A549 (cell line): ENCODE results near the gene RNF141.

Source experiments
- BCL3 ChIP-seq: fragments of >200 bp; sonication (Bioruptor Twin); formaldehyde crosslinking; IDR thresholded peaks from 3 replicates; pipeline ENCODE4 v1.6.1; 2016
- EP300 ChIP-seq, 2 experiments: fragments of >200 bp; sonication (Bioruptor Twin); formaldehyde crosslinking; IDR thresholded peaks; 2 replicates in 1 of 2; 3 replicates in 1 of 2; pipeline ENCODE4 v1.6.1; 2016 to 2017
- FOXS1 ChIP-seq: fragments of 250-450 bp; sonication (Bioruptor Pico); IDR thresholded peaks from 2 replicates; pipeline ENCODE4 v1.5.0; 2020; ENCODE audit warnings: mild to moderate bottlenecking, moderate library complexity
- MAFK ChIP-seq: fragments of 450-650 bp; IDR thresholded peaks from 2 replicates; pipeline ENCODE4 v1.6.1; 2014; ENCODE audit not compliant: partially characterized antibody
- MAX ChIP-seq: IDR thresholded peaks from 2 replicates; pipeline ENCODE4 v1.6.1; 2012
- MAZ ChIP-seq: fragments of 150-350 bp; IDR thresholded peaks from 2 replicates; pipeline ENCODE4 v1.6.1; 2014; ENCODE audit warnings: antibody characterized with exemption, low read depth, low read length, borderline replicate concordance
- NPAS2 ChIP-seq: fragments of 250-450 bp; sonication (Bioruptor Pico); IDR thresholded peaks from 2 replicates; pipeline ENCODE4 v1.8.0; 2022; ENCODE audit warnings: mild to moderate bottlenecking, moderate library complexity, borderline replicate concordance
- NR3C1 ChIP-seq: fragments of >200 bp; sonication (Bioruptor Twin); formaldehyde crosslinking; IDR thresholded peaks from 3 replicates; pipeline ENCODE4 v1.6.1; 2017
- POLR2A ChIP-seq: IDR thresholded peaks from 2 replicates; pipeline ENCODE4 v1.6.1; 2012; ENCODE audit warnings: mild to moderate bottlenecking, low read length
- SMC3 ChIP-seq: fragments of >200 bp; sonication (Bioruptor Twin); formaldehyde crosslinking; IDR thresholded peaks from 3 replicates; pipeline ENCODE4 v1.6.1; 2018; ENCODE audit warnings: inconsistent platforms
- TP53 ChIP-seq: fragments of 250-450 bp; sonication (Bioruptor Pico); IDR thresholded peaks from 2 replicates; pipeline ENCODE4 v1.5.0; 2021; ENCODE audit warnings: mild to moderate bottlenecking, moderate library complexity
- TF ChIP-seq, protein P1 (sequence below): fragments of 200-600 bp; sonication (generic); IDR thresholded peaks from 2 replicates; pipeline ENCODE4 v1.6.1; 2016; ENCODE audit warnings: antibody characterized with exemption, mild to moderate bottlenecking, moderate library complexity
- TF ChIP-seq, protein P2 (sequence below): fragments of >200 bp; sonication (Bioruptor Twin); formaldehyde crosslinking; IDR thresholded peaks from 3 replicates; pipeline ENCODE4 v1.5.1; 2016

GRCh38 chr11:10477690-10478046 is 63.3 kb downstream of the RNF141 start:
- no peak for TF ChIP-seq MAZ
- TF ChIP-seq, protein P1, sequence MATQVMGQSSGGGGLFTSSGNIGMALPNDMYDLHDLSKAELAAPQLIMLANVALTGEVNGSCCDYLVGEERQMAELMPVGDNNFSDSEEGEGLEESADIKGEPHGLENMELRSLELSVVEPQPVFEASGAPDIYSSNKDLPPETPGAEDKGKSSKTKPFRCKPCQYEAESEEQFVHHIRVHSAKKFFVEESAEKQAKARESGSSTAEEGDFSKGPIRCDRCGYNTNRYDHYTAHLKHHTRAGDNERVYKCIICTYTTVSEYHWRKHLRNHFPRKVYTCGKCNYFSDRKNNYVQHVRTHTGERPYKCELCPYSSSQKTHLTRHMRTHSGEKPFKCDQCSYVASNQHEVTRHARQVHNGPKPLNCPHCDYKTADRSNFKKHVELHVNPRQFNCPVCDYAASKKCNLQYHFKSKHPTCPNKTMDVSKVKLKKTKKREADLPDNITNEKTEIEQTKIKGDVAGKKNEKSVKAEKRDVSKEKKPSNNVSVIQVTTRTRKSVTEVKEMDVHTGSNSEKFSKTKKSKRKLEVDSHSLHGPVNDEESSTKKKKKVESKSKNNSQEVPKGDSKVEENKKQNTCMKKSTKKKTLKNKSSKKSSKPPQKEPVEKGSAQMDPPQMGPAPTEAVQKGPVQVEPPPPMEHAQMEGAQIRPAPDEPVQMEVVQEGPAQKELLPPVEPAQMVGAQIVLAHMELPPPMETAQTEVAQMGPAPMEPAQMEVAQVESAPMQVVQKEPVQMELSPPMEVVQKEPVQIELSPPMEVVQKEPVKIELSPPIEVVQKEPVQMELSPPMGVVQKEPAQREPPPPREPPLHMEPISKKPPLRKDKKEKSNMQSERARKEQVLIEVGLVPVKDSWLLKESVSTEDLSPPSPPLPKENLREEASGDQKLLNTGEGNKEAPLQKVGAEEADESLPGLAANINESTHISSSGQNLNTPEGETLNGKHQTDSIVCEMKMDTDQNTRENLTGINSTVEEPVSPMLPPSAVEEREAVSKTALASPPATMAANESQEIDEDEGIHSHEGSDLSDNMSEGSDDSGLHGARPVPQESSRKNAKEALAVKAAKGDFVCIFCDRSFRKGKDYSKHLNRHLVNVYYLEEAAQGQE = no peak
- no peak for TF ChIP-seq NR3C1
- TF ChIP-seq POLR2A = no peak
- TF ChIP-seq, protein P2, sequence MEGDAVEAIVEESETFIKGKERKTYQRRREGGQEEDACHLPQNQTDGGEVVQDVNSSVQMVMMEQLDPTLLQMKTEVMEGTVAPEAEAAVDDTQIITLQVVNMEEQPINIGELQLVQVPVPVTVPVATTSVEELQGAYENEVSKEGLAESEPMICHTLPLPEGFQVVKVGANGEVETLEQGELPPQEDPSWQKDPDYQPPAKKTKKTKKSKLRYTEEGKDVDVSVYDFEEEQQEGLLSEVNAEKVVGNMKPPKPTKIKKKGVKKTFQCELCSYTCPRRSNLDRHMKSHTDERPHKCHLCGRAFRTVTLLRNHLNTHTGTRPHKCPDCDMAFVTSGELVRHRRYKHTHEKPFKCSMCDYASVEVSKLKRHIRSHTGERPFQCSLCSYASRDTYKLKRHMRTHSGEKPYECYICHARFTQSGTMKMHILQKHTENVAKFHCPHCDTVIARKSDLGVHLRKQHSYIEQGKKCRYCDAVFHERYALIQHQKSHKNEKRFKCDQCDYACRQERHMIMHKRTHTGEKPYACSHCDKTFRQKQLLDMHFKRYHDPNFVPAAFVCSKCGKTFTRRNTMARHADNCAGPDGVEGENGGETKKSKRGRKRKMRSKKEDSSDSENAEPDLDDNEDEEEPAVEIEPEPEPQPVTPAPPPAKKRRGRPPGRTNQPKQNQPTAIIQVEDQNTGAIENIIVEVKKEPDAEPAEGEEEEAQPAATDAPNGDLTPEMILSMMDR = no peak
- TF ChIP-seq BCL3 = no peak
- TF ChIP-seq MAFK = no peak
- TF ChIP-seq MAX = no peak
- no peak for TF ChIP-seq EP300 (IDR thresholded peaks at IDR 0.05)
- no peak for TF ChIP-seq SMC3
- TF ChIP-seq TP53 = no peak
- no peak for TF ChIP-seq FOXS1 (CRISPR knock-in tag)
- TF ChIP-seq NPAS2 (CRISPR knock-in tag) = no peak
